HEK293T (cell line): ENCODE data around the gene SPACA6.
"Not testable (repeated sequence)": the region's sequence is repeated elsewhere in the genome, so short reads cannot be mapped to it uniquely, and the experiment has no call there.

Source experiments
- CTCF ChIA-PET: fragments of 350-600 bp; formaldehyde crosslinking; extraction: SDS; loops from one replicate; lab custom pipeline; 2021; ENCODE audit warnings: antibody characterized with exemption, inconsistent platforms; lab: Yijun Ruan, JAX
- POLR2A ChIA-PET: fragments of 350-600 bp; formaldehyde crosslinking; extraction: SDS; loops from one replicate; lab custom pipeline; 2020; ENCODE audit warnings: antibody characterized with exemption, inconsistent platforms; lab: Yijun Ruan, JAX
- DNase-seq: peaks from one replicate; pipeline ENCODE4 v3.0.0; 2012; ENCODE audit warnings: mixed read lengths; ENCODE audit errors: extremely low spot score
- ARNT ChIP-seq: fragments of 450-650 bp; IDR thresholded peaks from 2 replicates; pipeline ENCODE4 v1.6.1; 2017; ENCODE audit warnings: mild to moderate bottlenecking
- BHLHE40 ChIP-seq: fragments of 450-650 bp; IDR thresholded peaks from 2 replicates; pipeline ENCODE4 v1.6.1; 2016; ENCODE audit warnings: mild to moderate bottlenecking, moderate library complexity, borderline replicate concordance
- CTBP1 ChIP-seq: fragments of 450-650 bp; IDR thresholded peaks from 2 replicates; pipeline ENCODE4 v1.6.1; 2016; ENCODE audit warnings: borderline replicate concordance
- ELF4 ChIP-seq: fragments of 450-650 bp; IDR thresholded peaks from 2 replicates; pipeline ENCODE4 v1.6.1; 2017; ENCODE audit warnings: antibody characterized with exemption
- FOXA1 ChIP-seq: fragments of 450-650 bp; IDR thresholded peaks from 2 replicates; pipeline ENCODE4 v1.6.1; 2016; ENCODE audit warnings: mild to moderate bottlenecking
- FOXK2 ChIP-seq: fragments of 450-650 bp; IDR thresholded peaks from 2 replicates; pipeline ENCODE4 v1.6.1; 2016; ENCODE audit warnings: mild to moderate bottlenecking
- FOXM1 ChIP-seq: fragments of 450-650 bp; IDR thresholded peaks from 2 replicates; pipeline ENCODE4 v1.6.1; 2017; ENCODE audit warnings: mild to moderate bottlenecking, borderline replicate concordance
- HDGF ChIP-seq: fragments of 450-650 bp; IDR thresholded peaks from 2 replicates; pipeline ENCODE4 v1.6.1; 2017; ENCODE audit warnings: antibody characterized with exemption, borderline replicate concordance
- L3MBTL2 ChIP-seq: fragments of 450-650 bp; conservative IDR thresholded peaks from 2 replicates; pipeline ENCODE4 v1.6.1; 2016; ENCODE audit warnings: mild to moderate bottlenecking
- LEF1 ChIP-seq: fragments of 450-650 bp; IDR thresholded peaks from 2 replicates; pipeline ENCODE4 v1.6.1; 2017; ENCODE audit warnings: mild to moderate bottlenecking, borderline replicate concordance
- NFRKB ChIP-seq: fragments of 450-650 bp; IDR thresholded peaks from 2 replicates; pipeline ENCODE4 v1.6.1; 2016; ENCODE audit warnings: mild to moderate bottlenecking, moderate library complexity
- SP1 ChIP-seq: fragments of 450-650 bp; IDR thresholded peaks from 2 replicates; pipeline ENCODE4 v1.6.1; 2017
- SUZ12 ChIP-seq: fragments of 450-650 bp; IDR thresholded peaks from 2 replicates; pipeline ENCODE4 v1.6.1; 2016; ENCODE audit warnings: mild to moderate bottlenecking
- TARDBP ChIP-seq: fragments of 450-650 bp; IDR thresholded peaks from 2 replicates; pipeline ENCODE4 v1.6.1; 2016
- ZNF384 ChIP-seq: fragments of 450-650 bp; IDR thresholded peaks from 2 replicates; pipeline ENCODE4 v1.6.1; 2016
- TF ChIP-seq, protein P1 (sequence below): fragments of 450-650 bp; IDR thresholded peaks from 2 replicates; pipeline ENCODE4 v1.6.1; 2016

Gene SPACA6

GRCh38 chr19:51737389-51737788, 44.3 kb downstream of the SPACA6 start:
- ChIA-PET CTCF (interaction anchor here (1.0 kb wide), 1 partner anchor 40 kb away, joined by 4 read pairs; no protein-coding TSS in a partner anchor), POLR2A (no interaction called here)
- TF ChIP-seq L3MBTL2 (no peak), SP1 (no peak), FOXK2 (no peak), BHLHE40 (no peak), CTBP1 (no peak), ZNF384 (no peak), ARNT (no peak), FOXA1 (no peak), NFRKB (no peak), SUZ12 (no peak), FOXM1 (no peak), LEF1 (no peak), HDGF (no peak)
- TF ChIP-seq, protein P1, sequence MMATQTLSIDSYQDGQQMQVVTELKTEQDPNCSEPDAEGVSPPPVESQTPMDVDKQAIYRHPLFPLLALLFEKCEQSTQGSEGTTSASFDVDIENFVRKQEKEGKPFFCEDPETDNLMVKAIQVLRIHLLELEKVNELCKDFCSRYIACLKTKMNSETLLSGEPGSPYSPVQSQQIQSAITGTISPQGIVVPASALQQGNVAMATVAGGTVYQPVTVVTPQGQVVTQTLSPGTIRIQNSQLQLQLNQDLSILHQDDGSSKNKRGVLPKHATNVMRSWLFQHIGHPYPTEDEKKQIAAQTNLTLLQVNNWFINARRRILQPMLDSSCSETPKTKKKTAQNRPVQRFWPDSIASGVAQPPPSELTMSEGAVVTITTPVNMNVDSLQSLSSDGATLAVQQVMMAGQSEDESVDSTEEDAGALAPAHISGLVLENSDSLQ = no peak
- DNase-seq = no peak

DNA sequence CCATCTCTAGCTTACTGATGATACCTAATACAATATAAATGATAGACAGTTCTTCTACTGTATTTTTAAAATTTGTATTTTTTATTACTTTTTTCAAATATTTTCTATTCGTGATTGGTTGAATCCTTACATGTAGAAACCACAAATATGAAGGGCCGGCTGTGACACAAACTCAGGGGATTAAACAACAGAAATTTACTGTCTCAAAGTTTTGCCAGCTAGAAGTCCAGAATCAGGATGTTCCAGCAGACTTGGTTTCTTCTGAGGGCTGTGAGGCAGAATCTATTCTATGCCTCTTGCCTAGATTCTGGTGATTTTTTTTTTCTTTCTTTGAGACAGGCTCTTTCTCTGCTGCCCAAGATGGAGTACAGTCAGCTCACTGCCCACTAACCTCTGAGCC, 44.8 kb downstream of the SPACA6 start:
- ChIA-PET CTCF (no interaction called here), POLR2A (no interaction called here)
- TF ChIP-seq L3MBTL2 (no peak), FOXK2 (no peak), FOXA1 (no peak), FOXM1 (no peak), SUZ12 (no peak), SP1 (no peak), NFRKB (no peak), BHLHE40 (no peak), ARNT (no peak), ELF4 (no peak)
- TF ChIP-seq, protein P1 = no peak
- DNase-seq = no peak

DNA sequence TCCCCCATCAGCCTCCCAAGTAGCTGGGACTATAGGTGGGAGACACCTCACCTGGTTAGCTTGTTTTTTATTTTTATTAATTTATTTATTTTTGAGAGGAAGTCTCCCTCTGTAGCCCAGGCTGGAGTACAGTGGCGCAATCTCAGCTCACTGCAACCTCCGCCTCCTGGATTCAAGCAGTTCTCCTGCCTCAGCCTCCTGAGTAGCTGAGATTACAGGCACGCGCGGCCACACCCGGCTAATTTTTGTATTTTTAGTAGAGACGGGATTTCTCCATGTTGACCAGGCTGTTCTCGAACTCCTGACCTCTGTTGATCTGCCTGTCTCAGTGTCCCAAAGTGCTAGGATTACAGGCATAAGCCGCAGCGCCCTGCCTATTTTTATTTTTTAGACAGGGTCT, 45.4 kb downstream of the SPACA6 start:
- CTCF ChIA-PET, DNase-seq, POLR2A ChIA-PET: not testable (repeated sequence)

GRCh38 chr19:51739466-51740213, 46.5 kb downstream of the SPACA6 start:
- DNase-seq = no peak
- ChIA-PET POLR2A (no interaction called here), CTCF (no interaction called here)
- TF ChIP-seq FOXK2 (no peak), FOXM1 (no peak), HDGF (no peak), FOXA1 (no peak), NFRKB (no peak), ZNF384 (no peak), TARDBP (no peak), BHLHE40 (no peak), ELF4 (no peak), SUZ12 (no peak), SP1 (no peak), LEF1 (no peak)
- TF ChIP-seq, protein P1 = no peak

DNA sequence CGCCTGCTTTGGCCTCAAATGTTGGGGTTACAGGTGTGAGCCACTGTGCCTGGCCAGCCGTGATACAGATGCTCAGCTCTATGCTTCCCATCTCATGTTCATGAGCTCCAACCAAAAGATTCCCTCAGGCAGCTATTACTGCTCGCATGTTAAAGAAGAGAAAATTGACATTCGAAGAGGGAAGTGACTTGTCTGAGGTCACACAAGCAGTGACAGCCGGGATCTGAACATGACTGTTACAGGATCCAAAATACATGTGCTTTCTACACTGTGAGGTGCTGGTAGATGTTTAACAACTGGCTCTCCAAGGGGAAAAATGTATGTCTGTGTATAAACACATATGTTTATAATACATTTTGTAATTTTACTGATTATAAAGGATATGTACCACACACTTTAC, 47.2 kb downstream of the SPACA6 start:
- ChIA-PET CTCF (no interaction called here), POLR2A (no interaction called here)
- TF ChIP-seq CTBP1 (no peak), ZNF384 (no peak), FOXA1 (no peak), LEF1 (no peak), SP1 (no peak), HDGF (no peak), L3MBTL2 (no peak), NFRKB (no peak), FOXM1 (no peak), BHLHE40 (no peak), ELF4 (no peak), SUZ12 (no peak)
- TF ChIP-seq, protein P1 = no peak

DNA sequence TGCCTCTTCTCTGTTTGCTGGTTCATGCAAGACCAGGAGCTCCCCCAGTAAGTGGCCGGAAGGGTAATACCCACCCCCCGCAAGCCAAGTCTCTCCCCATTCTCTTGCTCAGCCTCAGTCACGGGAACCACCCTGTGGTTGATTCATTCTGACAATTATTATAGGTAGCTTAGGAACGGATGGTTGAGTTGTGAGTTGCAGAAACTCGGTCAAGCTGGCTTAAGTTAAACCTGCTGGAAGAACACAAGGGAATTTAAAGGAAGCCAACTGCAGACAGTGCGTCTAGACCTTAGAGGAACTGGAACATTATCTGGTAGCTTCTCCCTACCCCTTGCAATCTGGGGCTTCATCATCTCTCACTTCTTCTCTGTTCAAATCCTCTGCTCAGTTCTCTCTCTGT, 49.7 kb downstream of the SPACA6 start:
- ChIA-PET CTCF (no interaction called here), POLR2A (no interaction called here)
- no peak for TF ChIP-seq ARNT
- no peak for DNase-seq

More for the DNA sequence above, 47.2 kb downstream of the SPACA6 start:
- DNase-seq = no peak
